GM19463 (cell line): ENCODE data around the gene RYK.
"Not testable (repeated sequence)": the region's sequence is repeated elsewhere in the genome, so short reads cannot be mapped to it uniquely, and the experiment has no call there.

Experiments
- ATAC-seq: cut with Tn5 transposase; IDR thresholded peaks from one replicate; pipeline ENCODE4 v1.9.1; 2021; ENCODE audit warnings: mild to moderate bottlenecking, moderate library complexity; ENCODE audit not compliant: unreplicated experiment

RYK gene

DNA sequence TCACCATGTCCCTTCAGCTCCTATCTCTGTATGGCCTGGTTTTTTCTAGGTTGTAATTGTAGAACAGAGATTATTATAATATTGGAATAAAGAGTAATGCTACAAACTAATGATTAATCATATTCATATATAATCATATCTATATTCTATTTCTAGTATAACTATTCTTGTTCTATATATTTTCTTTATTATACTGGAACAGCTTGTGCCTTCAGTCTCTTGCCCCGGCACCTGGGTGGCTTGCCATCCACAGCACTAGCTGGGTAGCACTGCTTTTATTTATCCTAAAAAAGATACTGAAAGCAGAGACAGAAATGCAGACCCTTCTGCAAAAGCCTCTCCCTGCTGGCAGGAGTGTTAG, 25.9 kb downstream of the RYK start:
- not testable (repeated sequence) for ATAC-seq

GRCh38 chr3:134222835-134223234, 27.8 kb downstream of the RYK start:
- ATAC-seq, result no peak

DNA sequence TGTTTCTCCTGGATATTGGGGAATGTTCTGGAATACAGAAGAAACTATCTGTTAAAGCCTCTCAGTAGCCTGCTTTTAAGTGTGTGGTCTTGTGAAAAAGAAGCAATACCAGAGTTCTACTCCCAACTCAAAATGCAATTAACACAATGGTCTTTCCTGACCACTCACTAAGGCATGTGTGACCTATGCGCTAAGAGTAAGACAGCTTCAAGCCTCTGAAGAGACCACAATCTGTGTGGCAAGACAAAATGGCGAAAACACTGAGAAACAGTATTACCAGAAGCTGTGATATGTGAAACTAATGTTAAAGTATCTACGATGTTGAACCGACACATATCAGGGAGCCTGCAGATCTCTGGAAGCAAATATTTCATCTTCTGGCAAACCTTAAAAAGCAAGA, 33.8 kb downstream of the RYK start:
- no peak for ATAC-seq

DNA sequence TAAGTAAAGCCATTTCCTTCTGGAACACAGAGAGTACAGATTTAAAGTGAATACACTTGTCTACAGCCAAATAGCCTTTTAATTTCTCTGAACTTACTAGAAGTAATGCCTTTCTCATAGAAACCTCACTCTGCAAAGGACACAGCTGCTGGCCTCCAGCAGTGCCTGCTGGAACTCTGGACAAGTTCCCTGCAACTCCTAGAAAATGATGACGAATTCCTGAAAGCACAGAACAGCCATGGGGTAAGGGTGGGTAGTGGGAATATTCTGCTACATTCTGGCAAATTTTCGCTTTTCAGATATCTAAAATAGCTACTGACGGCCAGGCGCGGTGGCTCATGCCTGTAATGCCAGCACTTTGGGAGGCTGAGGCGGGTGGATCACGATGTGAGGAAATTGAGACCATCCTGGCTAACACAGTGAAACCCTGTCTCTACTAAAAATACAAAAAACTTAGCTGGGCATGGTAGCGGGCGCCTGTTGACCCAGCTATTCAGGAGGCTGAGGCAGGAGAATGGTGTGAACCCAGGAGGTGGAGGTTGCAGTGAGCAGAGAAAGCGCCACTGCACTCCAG, 34.4 kb downstream of the RYK start:
- ATAC-seq, result no peak

GRCh38 chr3:134214239-134214638, 36.4 kb downstream of the RYK start:
- ATAC-seq, result no peak

GRCh38 chr3:134212967-134213665, 37.5 kb downstream of the RYK start:
- ATAC-seq, result peak; percentile 72

DNA sequence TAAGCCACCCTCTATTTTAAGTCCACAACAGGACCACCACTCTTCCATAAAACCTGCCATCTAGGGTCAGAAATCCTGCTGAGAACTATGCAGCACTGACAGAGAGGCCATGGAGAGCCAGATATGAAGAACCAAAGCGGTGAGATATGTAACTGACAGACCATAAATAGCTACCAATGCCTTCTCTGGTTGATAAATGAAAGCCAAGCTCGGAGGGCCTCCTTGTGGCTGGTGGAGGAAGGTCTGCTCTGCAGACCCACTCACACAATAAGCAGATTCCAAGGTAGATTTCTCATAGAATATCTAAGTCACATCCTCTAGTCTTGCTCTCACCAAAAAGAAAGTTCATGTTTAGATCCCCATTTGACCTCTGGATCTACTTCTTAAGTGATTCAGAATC, 38.9 kb downstream of the RYK start:
- peak; percentile 67 for ATAC-seq

- no peak for ATAC-seq
Observed at GRCh38 chr3:134205451-134205850, 45.2 kb downstream of the RYK start.

- no peak for ATAC-seq
Observed at GRCh38 chr3:134201201-134202130, 49.2 kb downstream of the RYK start.

GRCh38 chr3:134199880-134200279, 50.8 kb downstream of the RYK start:
- ATAC-seq, result not testable (repeated sequence)

GRCh38 chr3:134199240-134199639, 51.4 kb downstream of the RYK start:
- no peak for ATAC-seq

DNA sequence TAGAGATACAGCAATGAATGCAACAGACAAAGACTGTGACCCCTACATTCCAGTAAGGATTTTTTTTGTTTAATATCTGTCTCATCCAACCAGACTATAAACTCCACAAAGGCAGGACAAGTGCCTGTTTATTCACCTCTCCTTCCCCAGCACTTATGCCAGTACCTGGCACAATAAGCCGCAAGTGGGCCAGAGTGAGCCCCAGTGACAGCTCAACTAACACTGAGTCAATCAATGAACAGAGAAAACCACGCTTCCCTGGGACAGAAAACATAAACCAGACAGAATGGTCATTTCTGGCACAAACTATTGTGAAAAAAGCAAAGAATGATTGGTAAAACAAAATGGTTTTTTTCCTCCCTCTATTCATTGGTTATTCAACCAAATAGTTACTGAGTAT, 52.2 kb downstream of the RYK start:
- no peak for ATAC-seq

- ATAC-seq, result no peak
Observed at GRCh38 chr3:134197681-134198261, 52.9 kb downstream of the RYK start.

GRCh38 chr3:134194247-134194646, 56.4 kb downstream of the RYK start:
- ATAC-seq, result no peak

DNA sequence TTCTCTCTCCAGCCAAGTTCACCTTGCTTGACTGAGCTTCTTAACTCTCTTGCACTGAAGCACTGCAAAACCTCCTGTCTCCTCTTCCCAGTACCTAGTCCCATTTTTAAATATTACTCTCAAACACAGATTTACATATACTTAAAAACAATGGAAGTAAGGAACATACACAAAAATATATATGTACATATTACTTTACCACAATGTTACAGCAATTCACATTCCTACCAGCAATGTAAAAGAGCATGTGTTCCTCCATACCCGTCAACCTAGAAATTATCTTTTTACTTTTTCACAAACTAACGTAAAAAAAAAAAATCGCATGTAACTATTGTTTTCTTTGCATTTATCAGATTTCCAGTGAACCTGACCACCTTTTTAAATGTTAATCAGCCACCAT, 60.4 kb downstream of the RYK start:
- ATAC-seq, result no peak

DNA sequence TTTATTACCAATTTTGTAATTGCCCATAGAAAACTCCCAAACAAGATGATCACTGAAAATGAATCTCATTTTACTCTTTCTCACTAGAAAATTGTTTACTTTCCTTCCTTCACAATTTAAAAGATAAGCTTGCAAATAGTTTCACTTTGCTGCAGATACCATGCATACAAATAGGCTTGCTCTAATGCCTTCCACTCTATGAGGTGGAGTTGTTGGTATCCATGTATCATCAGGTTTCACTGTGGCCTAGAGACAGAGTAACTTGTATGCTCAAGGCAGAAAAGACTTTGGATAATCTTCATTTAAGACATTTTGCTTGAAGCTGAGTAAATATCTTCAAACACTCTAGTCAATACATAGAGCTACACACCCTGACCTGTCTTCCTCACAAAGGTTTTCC, 60.8 kb downstream of the RYK start:
- ATAC-seq, result no peak

DNA sequence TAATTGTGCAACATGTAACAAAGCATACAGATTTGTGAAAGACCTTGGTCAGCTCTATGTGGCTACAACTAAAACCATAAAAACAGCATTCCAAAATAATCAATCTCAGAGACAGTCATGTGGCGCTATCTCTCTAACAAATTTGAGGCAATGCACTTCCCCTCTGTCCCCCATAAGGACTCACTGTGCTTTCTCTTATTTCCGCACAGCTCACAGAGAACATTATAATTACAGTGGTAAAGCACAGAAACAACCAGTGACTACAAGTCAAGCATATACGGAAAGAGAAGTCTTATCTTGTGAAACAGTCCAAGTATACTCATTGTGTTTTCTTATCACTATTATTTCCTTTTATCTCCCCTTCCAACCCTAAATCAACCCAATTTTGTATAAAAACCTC, 64.3 kb downstream of the RYK start:
- ATAC-seq, result no peak

- no peak for ATAC-seq
Observed at GRCh38 chr3:134180761-134181160, 69.9 kb downstream of the RYK start.

GRCh38 chr3:134179508-134179907, 71.2 kb downstream of the RYK start:
- no peak for ATAC-seq

DNA sequence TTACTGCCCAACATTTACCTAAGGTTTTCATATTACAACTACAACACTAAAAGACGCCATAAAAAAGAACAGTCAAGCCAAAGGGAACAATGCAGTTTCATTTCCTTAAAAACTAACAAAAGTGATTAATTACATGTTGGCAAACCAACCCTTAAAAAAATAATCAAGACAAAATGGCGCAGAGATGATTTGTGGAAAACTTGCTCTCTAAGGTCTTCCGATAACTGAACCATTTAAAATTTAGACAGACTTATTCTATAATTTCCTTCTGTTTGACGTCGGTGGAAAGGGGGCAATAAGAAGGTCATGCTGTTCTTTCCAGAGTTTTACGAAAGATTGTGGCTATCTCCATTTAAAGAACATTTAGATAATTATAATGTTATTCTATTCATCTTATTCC, 87.6 kb downstream of the RYK start:
- no peak for ATAC-seq

DNA sequence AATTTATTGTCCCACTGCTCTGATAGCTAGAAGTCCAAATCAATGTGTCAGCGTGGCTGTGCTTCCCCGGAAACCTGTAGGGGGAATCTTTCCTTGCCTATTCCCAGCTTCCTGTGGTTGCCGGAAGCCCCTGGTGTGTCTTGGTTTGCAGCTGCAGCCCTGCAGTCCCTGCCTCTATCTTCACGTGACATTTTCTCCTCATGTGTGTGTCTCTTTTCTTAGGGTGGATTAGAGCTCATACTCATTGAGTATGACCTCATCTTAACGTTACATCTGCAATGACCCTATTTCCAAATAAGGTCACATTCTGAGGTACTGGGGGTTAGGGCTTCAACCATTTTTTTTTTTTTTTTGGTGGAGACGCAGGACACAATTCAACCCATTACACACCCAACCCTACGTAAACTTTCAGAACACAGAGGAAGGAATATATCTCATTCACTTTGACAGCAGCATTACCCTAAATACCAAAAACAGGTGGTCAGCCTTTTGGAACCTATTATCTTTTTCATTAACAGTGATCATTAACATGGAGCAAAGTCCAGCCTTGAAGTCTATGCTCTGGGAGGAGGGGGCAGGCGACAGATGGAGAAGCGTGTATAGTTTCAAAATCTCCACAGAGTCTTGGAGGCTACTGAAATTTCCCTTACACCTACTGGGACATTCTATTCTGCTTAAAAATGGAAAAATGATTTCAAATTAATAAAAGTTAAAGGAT, 88.6 kb downstream of the RYK start:
- no peak for ATAC-seq
